Suprapubic skin (tissue), 4 donors: ENCODE data around the gene PPT1.

Experiments used
- EP300 ChIP-seq: sonication (generic); formaldehyde crosslinking; IDR thresholded peaks from one replicate; pipeline ENCODE4 v1.6.1; 2017; ENCODE audit warnings: antibody characterized with exemption
- POLR2A ChIP-seq, 2 donors: fragments of 450-650 bp; IDR thresholded peaks; one replicate each; pipeline ENCODE4 v1.6.1; 2017; ENCODE audit warnings: antibody characterized with exemption in 2 of 2, mild to moderate bottlenecking in 2 of 2, moderate library complexity in 2 of 2
- POLR2AphosphoS5 ChIP-seq, 3 donors: sonication (generic); formaldehyde crosslinking; IDR thresholded peaks; one replicate each; pipeline ENCODE4 v1.6.1; 2017; ENCODE audit warnings: antibody characterized with exemption in 3 of 3
- TF ChIP-seq, protein P1 (sequence below), 2 donors: fragments of 200-600 bp in 1 of 2; fragments of 450-650 bp in 1 of 2; sonication (generic) in 1 of 2; IDR thresholded peaks; one replicate each; pipeline ENCODE4 v1.5.1; 2016 to 2019; ENCODE audit warnings: antibody characterized with exemption in 2 of 2, mild to moderate bottlenecking in 1 of 2, moderate library complexity in 1 of 2

DNA sequence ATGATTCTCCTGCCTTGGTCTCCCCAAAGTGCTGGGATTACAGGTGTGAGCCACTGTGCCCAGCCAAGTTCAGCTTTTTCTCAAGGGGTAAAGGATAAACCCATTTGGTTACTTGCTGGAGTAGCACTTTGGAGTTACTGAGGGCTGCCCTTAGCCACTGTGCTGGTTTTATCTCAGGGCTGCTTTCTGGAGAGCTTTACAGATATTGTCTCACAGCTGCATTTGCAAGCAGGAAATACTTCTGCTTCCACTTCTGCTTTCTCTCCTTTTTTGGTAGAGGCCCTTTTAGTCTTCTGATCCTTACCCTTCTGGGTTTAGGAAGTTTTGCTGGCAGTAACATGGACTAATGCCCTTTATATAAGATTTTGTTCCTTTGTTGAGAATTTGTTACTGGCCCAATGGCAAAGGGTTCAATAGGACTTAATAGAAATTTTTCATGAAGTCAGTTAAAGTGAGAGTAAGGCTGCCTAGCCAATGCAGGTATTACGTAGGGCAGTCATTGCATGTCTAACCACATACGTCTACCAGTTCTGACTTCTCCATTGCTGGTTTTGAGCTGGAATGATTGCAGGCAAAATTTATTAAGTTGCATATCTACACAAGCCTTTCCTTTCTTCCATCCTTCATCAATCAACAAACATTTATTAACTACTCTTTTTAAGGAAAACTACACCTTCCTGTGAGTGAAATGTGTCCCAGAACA is 32.1 kb downstream of the PPT1 start:
- TF ChIP-seq, protein P1, sequence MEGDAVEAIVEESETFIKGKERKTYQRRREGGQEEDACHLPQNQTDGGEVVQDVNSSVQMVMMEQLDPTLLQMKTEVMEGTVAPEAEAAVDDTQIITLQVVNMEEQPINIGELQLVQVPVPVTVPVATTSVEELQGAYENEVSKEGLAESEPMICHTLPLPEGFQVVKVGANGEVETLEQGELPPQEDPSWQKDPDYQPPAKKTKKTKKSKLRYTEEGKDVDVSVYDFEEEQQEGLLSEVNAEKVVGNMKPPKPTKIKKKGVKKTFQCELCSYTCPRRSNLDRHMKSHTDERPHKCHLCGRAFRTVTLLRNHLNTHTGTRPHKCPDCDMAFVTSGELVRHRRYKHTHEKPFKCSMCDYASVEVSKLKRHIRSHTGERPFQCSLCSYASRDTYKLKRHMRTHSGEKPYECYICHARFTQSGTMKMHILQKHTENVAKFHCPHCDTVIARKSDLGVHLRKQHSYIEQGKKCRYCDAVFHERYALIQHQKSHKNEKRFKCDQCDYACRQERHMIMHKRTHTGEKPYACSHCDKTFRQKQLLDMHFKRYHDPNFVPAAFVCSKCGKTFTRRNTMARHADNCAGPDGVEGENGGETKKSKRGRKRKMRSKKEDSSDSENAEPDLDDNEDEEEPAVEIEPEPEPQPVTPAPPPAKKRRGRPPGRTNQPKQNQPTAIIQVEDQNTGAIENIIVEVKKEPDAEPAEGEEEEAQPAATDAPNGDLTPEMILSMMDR (IDR thresholded peaks at IDR 0.05): no peak
- TF ChIP-seq POLR2A (IDR thresholded peaks at IDR 0.05) (no peak), EP300 (no peak), POLR2AphosphoS5 (IDR thresholded peaks at IDR 0.05) (no peak)
